Upper lobe of left lung (tissue), 6 donors: ENCODE measurements around the gene KISS1R. TPM values are rescaled to one million over a fixed set of nuclear protein-coding genes. Genes with fewer than 3 reads are reported as not detected.
"Not testable (repeated sequence)": the region's sequence is repeated elsewhere in the genome, so short reads cannot be mapped to it uniquely, and the experiment has no call there.

Experiments used
- ATAC-seq, 2 donors: fragments of 200-7000 bp; cut with Tn5 transposase; one replicate each; pipeline ENCODE4 v1.9.1; 2022; ENCODE audit warnings: mild to moderate bottlenecking in 2 of 2, moderate library complexity in 2 of 2; ENCODE audit not compliant: low FRiP score in 2 of 2
- DNase-seq, 2 donors: peaks; one replicate each; pipeline ENCODE4 v3.0.0-alpha.2; 2019 to 2020
- H3K27ac ChIP-seq, 4 donors: fragments of 200-600 bp; sonication (generic); one replicate each; pipeline ENCODE4 v1.5.1; 2016 to 2019
- H3K27me3 ChIP-seq, 4 donors: fragments of 200-600 bp; sonication (generic); one replicate each; pipeline ENCODE4 v1.5.1; 2017 to 2019
- H3K36me3 ChIP-seq, 4 donors: fragments of 200-600 bp; sonication (generic); one replicate each; pipeline ENCODE4 v1.5.1; 2016 to 2019
- H3K4me1 ChIP-seq, 4 donors: fragments of 200-600 bp; sonication (generic); one replicate each; pipeline ENCODE4 v1.5.1; 2018 to 2019
- H3K4me3 ChIP-seq, 4 donors: fragments of 200-600 bp; sonication (generic); one replicate each; pipeline ENCODE4 v1.5.1; 2017 to 2019; ENCODE audit warnings: mild to moderate bottlenecking in 2 of 4, moderate library complexity in 1 of 4
- H3K9me3 ChIP-seq, 4 donors: fragments of 200-600 bp; sonication (generic); one replicate each; pipeline ENCODE4 v1.5.1; 2018 to 2019
- EP300 ChIP-seq, 4 donors: sonication (generic); formaldehyde crosslinking; IDR thresholded peaks; one replicate each; pipeline ENCODE4 v1.5.1; 2017; ENCODE audit warnings: antibody characterized with exemption in 4 of 4, control low read depth in 2 of 4
- POLR2A ChIP-seq, 4 donors: fragments of 450-650 bp; IDR thresholded peaks; one replicate each; pipeline ENCODE4 v1.5.1; 2016 to 2017; ENCODE audit warnings: antibody characterized with exemption in 4 of 4, mild to moderate bottlenecking in 2 of 4
- POLR2AphosphoS5 ChIP-seq, 2 donors: sonication (generic); formaldehyde crosslinking; IDR thresholded peaks; one replicate each; pipeline ENCODE4 v1.5.1; 2017; ENCODE audit warnings: antibody characterized with exemption in 2 of 2
- WGBS, 2 donors: methylation state at CpG; one replicate each; pipeline ENCODE4 v1.1.5; 2017 to 2018; 5-methylcytosine and 5-hydroxymethylcytosine counted together
- total RNA-seq, 6 donors: library from RNA; depleted of rRNA in 4 of 6; stranded (reverse); fragments of >200 nt in 4 of 6; gene quantifications; one replicate each; pipeline versions ENCODE4 v1.1.0 to v1.2.1, GENCODE V29; 2016 to 2021
- TF ChIP-seq, protein P1 (sequence below), 6 experiments: fragments of 450-650 bp in 4 of 6; fragments of 200-600 bp in 2 of 6; sonication (generic) in 2 of 6; IDR thresholded peaks; one replicate each; pipeline ENCODE4 v1.5.1; 2016 to 2019; ENCODE audit warnings: antibody characterized with exemption in 6 of 6
- donor health status: DM: no; HTN: no; CAD: no; lungs with moderate emphysema.
- donor health status: DM: no; HTN: yes; CAD: no; lungs with severe emphysema.

Gene KISS1R
- total RNA-seq, 6 donors from 2014 or later, result not detected

DNA sequence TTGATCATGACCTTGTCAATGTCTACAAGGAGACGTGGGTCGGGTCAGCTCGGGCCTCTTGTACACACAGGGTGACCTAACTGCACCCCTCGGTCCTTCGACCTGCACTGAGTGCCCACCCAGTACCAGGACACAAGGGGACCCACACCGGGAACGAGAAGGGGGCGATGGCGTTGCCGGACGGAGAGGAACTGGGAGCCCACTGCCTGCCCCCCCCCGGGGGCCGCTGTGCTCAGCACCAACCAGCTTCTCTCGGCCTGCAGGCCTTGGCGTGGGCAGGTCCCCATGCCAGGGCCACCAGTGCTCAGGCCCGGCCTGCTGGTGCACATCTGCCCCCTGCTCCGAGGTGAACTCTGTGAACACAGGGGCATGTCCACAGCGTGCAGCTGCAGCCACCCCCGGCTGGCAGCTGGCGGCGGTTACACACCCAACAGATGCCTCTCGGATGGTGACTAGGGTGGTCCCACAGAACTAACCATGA is 43.5 kb upstream of the KISS1R start:
- Histone ChIP-seq H3K4me3 (no peak overlapping the region), H3K27me3 (no peaks in the 10 kb centered on the region), H3K9me3 (no peaks in the 10 kb centered on the region), H3K27ac (peak overlapping the region in 1 of 4 donors; percentile 83), H3K4me1 (peaks cover 9 to 21% (median 13%) of the 10 kb centered on the region in 4 donors), H3K36me3 (peaks cover 5 to 76% (median 50%) of the 10 kb centered on the region in 4 donors)
- TF ChIP-seq POLR2A (IDR thresholded peaks at IDR 0.05) (no peak), POLR2AphosphoS5 (IDR thresholded peaks at IDR 0.05) (no peak), EP300 (IDR thresholded peaks at IDR 0.05) (no peak)
- TF ChIP-seq, protein P1, sequence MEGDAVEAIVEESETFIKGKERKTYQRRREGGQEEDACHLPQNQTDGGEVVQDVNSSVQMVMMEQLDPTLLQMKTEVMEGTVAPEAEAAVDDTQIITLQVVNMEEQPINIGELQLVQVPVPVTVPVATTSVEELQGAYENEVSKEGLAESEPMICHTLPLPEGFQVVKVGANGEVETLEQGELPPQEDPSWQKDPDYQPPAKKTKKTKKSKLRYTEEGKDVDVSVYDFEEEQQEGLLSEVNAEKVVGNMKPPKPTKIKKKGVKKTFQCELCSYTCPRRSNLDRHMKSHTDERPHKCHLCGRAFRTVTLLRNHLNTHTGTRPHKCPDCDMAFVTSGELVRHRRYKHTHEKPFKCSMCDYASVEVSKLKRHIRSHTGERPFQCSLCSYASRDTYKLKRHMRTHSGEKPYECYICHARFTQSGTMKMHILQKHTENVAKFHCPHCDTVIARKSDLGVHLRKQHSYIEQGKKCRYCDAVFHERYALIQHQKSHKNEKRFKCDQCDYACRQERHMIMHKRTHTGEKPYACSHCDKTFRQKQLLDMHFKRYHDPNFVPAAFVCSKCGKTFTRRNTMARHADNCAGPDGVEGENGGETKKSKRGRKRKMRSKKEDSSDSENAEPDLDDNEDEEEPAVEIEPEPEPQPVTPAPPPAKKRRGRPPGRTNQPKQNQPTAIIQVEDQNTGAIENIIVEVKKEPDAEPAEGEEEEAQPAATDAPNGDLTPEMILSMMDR (IDR thresholded peaks at IDR 0.05), result no peak
- peak in 1 of 2 donors; percentile 81 for DNase-seq
- 97 to 98% methylated on average over 15 to 17 of the region's 22 CpGs for WGBS, 2 donors
- no peak for ATAC-seq

DNA sequence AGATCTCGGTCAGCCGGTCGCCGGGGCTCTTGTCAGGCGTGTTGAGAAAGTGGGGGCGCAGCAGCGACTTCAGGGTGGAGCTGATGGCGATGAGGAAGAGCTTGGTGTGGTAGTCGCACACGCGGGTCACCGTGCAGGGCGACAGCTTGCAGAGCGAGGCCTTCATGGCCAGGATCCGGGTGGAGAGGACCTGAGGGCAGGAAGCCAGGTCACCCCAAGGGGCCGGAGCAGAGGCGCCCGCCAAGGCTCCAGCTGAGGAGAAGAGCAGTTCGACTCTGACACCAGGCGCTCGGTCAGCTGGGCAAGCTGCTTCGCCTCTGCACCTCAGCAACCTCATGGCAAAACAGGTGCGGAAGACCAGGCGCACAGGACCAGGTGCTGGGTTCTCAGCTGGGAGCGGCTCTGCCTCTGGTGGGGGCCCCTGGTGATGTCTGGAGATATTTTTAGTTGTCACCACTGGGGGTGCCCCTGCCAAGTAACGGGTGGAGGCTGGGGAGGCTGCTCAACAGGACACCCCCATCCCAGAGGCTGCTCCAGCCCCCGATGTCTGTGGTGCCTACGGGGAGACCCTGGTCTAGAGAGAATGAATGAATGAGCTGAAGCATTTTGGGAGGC is 41.8 kb upstream of the KISS1R start:
- Histone ChIP-seq H3K9me3 (no peaks in the 10 kb centered on the region), H3K27me3 (no peaks in the 10 kb centered on the region), H3K4me3 (no peak overlapping the region), H3K36me3 (peaks cover 5 to 78% (median 48%) of the 10 kb centered on the region in 4 donors), H3K4me1 (peaks cover 9 to 16% (median 10%) of the 10 kb centered on the region in 4 donors), H3K27ac (no peak overlapping the region)
- no peak for ATAC-seq
- TF ChIP-seq POLR2A (IDR thresholded peaks at IDR 0.05) (no peak), EP300 (IDR thresholded peaks at IDR 0.05) (no peak), POLR2AphosphoS5 (IDR thresholded peaks at IDR 0.05) (no peak)
- TF ChIP-seq, protein P1 (IDR thresholded peaks at IDR 0.05), result no peak
- 93 to 95% methylated on average over 22 to 28 of the region's 28 CpGs for WGBS, 2 donors
- peak in 1 of 2 donors; percentile 79 for DNase-seq

DNA sequence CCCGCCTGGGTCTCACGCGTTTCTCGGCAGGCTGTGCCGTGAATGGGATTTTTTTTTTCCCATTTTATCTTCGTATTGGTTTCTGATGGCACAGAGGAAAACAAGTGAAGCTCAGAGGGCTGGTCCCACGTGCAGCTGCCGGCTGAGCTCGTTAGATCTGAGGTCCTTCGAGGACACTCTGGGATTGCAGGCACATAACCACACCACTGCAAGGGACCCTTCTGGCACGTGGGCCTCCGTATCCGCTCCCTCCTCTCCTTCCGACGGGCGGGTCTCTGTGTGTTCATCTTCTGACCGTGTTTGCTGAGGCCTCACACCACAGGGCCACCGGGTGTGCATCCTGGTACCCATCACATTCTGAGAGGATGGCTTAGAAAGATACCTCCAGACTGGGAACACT is 41.0 kb upstream of the KISS1R start:
- TF ChIP-seq, protein P1 (IDR thresholded peaks at IDR 0.05), result no peak
- TF ChIP-seq EP300 (IDR thresholded peaks at IDR 0.05), result no peak
- no peak for TF ChIP-seq POLR2AphosphoS5 (IDR thresholded peaks at IDR 0.05)
- TF ChIP-seq POLR2A (IDR thresholded peaks at IDR 0.05), result no peak
- peaks cover 6 to 78% (median 48%) of the 10 kb centered on the region in 4 donors for H3K36me3 ChIP-seq
- 88 to 91% methylated on average over 17 to 18 of the region's 18 CpGs for WGBS, 2 donors

DNA sequence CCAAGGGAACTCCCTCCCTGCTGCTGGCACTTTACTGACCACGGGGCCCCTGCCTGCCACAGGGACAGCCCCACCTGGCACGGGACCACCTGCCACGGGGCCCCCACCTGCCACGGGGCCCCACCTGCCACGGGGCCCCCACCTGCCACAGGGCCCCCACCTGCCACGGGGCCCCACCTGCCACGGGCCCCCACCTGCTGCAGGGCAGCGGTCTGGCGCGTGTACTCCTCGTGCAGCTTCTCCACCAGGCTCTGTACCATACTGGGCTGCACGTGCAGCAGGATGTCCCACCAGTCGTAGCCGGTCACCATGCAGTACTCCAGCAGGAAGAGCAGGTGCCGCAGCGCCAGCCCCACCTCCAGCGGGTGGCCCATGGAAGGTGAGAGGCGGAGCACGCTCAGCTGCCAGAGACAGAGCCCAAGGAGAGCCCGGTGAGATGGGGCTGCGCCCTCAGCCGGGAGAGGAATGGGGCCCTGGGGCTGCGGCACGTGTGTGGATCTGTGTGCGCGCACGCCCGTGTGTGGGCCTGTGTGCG is 40.3 kb upstream of the KISS1R start:
- Histone ChIP-seq H3K4me1 (peaks cover 9 to 15% (median 9%) of the 10 kb centered on the region in 4 donors), H3K9me3 (no peaks in the 10 kb centered on the region), H3K36me3 (peaks cover 10 to 82% (median 54%) of the 10 kb centered on the region in 4 donors), H3K4me3 (no peak overlapping the region), H3K27me3 (no peaks in the 10 kb centered on the region), H3K27ac (no peak overlapping the region)
- TF ChIP-seq POLR2AphosphoS5 (IDR thresholded peaks at IDR 0.05) (no peak), EP300 (IDR thresholded peaks at IDR 0.05) (no peak), POLR2A (IDR thresholded peaks at IDR 0.05) (no peak)
- TF ChIP-seq, protein P1 (IDR thresholded peaks at IDR 0.05), result no peak
- WGBS, 2 donors, result 93 to 97% methylated on average over 11 to 27 of the region's 29 CpGs
- peak in 1 of 2 donors; percentile 67 for DNase-seq
- ATAC-seq, result no peak

More for the DNA sequence above, 41.0 kb upstream of the KISS1R start:
- no peaks in the 10 kb centered on the region for H3K9me3 ChIP-seq
- H3K4me1 ChIP-seq, result peaks cover 9 to 16% (median 10%) of the 10 kb centered on the region in 4 donors
- ATAC-seq (no peak), DNase-seq (no peak)
- no peak overlapping the region for H3K4me3 ChIP-seq
- H3K27me3 ChIP-seq, result no peaks in the 10 kb centered on the region
- no peak overlapping the region for H3K27ac ChIP-seq

DNA sequence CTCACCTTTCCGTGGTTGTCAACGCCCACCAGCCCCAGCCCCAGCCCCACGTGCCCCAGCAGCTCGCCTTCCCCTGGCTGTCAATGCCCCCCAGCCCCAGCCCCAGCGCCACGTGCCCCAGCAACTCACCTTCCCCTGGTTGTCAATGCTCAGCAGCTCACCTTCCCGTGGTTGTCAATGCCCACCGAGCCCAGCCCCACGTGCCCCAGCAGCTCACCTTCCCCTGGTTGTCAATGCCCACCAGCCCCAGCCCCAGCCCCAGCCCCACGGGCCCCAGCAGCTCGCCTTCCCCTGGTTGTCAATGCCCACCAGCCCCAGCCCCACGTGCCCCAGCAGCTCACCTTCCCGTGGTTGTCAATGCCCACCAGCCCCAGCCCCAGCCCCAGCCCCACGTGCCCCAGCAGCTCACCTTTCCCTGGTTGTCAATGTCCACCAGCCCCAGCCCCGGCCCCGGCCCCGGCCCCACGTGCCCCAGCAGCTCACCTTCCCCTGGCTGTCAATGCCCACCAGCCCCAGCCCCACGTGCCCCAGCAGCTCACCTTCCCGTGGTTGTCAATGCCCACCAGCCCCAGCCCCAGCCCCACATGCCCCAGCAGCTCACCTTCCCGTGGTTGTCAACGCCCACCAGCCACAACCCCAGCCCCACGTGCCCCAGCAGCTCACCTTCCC is 39.0 kb upstream of the KISS1R start:
- DNase-seq, result peak in 1 of 2 donors; percentile 76
- peaks cover 10 to 87% (median 63%) of the 10 kb centered on the region in 4 donors for H3K36me3 ChIP-seq
- not testable (repeated sequence) for H3K27ac ChIP-seq, H3K9me3 ChIP-seq, ATAC-seq, H3K27me3 ChIP-seq, H3K4me1 ChIP-seq, H3K4me3 ChIP-seq
- 84 to 85% methylated on average over 5 of the region's 23 CpGs for WGBS, 2 donors

DNA sequence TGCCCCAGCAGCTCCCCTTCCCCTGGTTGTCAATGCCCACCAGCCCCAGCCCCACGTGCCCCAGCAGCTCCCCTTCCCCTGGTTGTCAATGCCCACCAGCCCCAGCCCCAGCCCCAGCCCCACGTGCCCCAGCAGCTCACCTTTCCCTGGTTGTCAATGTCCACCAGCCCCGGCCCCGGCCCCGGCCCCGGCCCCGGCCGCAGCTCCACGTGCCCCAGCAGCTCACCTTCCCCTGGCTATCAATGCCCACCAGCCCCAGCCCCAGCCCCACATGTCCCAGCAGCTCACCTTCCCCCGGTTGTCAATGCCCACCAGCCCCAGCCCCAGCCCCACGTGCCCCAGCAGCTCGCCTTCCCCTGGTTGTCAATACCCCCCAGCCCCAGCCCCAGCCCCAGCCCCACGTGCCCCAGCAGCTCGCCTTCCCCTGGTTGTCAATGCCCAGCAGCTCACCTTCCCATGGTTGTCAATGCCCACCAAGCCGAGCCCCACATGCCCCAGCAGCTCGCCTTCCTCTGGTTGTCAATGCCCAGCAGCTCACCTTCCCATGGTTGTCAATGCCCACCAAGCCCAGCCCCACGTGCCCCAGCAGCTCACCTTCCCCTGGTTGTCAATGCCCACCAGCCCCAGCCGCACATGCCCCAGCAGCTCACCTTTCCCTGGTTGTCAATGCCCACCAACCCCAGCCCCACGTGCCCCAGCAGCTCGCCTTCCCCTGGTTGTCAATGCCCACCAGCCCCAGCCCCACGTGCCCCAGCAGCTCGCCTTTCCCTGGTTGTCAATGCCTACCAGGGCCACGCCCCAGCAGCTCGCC is 38.2 kb upstream of the KISS1R start:
- H3K9me3 ChIP-seq, H3K27me3 ChIP-seq, ATAC-seq, H3K4me1 ChIP-seq, H3K27ac ChIP-seq, H3K4me3 ChIP-seq: not testable (repeated sequence)
- peaks cover 10 to 89% (median 66%) of the 10 kb centered on the region in 4 donors for H3K36me3 ChIP-seq
- 70 to 83% methylated on average over 12 to 16 of the region's 24 CpGs for WGBS, 2 donors
- DNase-seq, result peak in 1 of 2 donors; percentile 89
